ENCODE data around the gene OGFRL1.
A peak's percentile ranks its signal among the peaks of the same experiment; 100 is the strongest.

OGFRL1 gene

GRCh38 chr6:71287926-71288227 is 734 bp upstream of the OGFRL1 start:
- DNase-seq: no peak

DNA sequence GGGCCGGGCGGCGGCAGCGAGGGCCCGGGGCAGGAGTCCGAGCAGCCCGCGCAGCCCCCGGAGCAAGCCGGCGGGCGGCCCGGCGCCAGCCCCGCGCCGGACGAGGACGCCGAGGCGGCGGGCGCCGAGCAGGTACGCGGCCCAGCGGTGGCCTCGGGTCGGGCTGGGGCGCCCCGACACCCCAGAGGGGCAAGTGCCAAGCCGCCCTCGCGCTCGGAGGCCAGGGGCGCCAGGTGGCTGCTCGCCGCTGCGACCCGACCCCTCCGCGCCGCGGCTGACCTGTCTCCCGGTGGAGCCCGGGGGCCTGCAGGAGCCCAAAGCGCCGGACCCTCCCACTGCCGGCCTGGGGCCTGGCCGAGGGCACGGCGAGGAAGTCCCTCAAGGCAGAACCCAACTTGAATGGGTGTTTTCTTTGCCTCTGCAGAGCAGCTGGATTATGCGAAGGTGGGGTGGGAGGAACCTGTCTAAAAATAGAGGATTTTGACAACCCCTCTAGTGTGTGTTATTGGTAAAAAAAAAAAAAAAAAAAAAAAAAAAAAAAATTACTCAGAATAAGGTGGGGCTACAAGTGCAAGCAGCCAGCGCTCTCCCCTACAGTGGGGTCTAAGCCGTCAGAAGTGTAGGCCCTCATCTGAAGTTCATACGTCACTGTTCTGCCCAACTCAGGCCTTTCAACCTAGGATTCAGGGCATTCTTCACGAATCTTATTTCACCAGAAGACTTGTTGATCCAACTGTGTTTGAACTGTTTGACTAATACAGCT is 609 bp downstream of the OGFRL1 start:
- peak; percentile 81 for DNase-seq

GRCh38 chr6:71289802-71290175 is 1.2 kb downstream of the OGFRL1 start:
- no peak for DNase-seq

DNA sequence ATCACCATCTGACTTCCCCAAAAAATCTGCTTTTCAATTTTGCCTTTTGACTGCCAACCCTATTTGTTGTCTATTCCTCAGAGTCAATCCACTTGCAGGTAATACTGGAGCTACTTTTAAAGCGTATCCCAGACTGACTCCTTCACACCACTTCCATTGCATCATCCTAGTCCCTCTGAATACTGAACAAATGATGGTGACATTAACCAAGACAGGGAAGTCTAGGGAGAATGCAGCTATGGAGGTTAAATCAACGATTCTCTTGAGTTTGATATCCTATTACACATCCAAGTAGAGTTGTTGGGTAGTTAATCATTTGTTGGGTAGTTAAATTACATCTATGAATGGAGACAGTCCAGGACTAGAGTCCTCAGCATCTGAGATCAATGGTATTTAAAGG is 2.0 kb downstream of the OGFRL1 start:
- DNase-seq: no peak

- DNase-seq: no peak
Measured at GRCh38 chr6:71292001-71292400, 3.4 kb downstream of the OGFRL1 start.

GRCh38 chr6:71294121-71294523 is 5.5 kb downstream of the OGFRL1 start:
- DNase-seq: no peak

- no peak for DNase-seq
Measured at GRCh38 chr6:71298459-71298858, 9.8 kb downstream of the OGFRL1 start.

DNA sequence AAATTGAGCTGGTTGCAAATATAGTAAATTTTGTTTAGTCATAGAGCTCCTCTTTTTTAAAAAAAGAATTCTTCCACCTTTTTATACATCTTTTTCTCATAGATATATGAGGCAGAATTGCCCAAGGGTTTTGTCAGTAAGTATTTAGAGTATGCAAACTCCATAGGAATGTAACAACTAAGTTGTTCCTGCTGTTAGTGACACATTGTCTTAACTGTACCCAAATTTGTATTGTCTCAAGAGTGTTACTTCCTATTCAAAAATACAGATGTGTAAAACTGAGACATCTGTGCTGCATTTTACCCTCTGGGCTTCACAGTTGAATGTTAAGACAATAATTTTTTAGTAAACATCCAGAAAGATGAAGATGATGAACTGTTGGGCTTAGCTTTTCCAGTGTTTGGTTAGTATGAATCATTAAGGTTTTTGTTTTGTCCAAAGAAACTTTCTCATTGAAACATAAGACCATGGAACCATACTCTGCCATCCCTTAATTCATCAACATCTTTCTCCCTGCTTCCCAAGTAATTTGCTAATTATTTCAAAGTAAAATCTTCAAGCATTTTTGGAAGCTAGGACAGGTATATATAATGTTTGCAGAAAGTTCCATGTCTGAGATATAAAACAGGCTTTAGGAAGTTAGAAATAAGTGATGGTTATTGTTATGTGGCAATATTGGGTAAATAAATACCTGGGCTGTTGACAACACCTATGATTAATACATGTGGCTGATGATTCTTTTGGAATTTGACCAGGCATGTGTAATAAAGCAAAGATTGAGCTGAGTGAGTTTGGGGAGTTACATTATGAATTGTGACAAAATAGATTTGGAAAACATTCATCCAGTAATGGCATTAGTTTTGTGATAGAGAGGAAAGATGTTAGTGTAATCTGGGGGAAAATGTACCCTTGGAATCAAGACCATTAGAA is 11.2 kb downstream of the OGFRL1 start:
- DNase-seq: no peak

- no peak for DNase-seq
Measured at GRCh38 chr6:71300561-71301168, 12.1 kb downstream of the OGFRL1 start.

DNA sequence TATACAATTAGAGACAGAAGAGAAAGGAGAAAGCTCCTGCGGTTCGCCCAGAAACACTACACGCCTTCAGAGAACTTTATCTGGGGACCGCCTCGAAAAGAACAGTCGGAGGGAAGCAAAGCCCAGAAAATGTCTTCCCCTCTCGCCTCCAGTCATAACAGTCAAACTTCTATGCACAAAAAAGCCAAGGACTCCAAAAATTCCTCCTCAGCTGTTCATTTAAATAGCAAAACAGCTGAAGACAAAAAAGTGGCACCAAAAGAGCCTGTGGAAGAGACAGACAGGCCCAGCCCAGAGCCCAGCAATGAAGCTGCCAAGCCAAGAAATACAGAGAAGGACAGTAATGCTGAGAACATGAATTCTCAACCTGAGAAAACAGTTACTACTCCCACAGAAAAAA is 12.9 kb downstream of the OGFRL1 start:
- DNase-seq: no peak

GRCh38 chr6:71309656-71310055 is 21.0 kb downstream of the OGFRL1 start:
- DNase-seq: no peak

DNA sequence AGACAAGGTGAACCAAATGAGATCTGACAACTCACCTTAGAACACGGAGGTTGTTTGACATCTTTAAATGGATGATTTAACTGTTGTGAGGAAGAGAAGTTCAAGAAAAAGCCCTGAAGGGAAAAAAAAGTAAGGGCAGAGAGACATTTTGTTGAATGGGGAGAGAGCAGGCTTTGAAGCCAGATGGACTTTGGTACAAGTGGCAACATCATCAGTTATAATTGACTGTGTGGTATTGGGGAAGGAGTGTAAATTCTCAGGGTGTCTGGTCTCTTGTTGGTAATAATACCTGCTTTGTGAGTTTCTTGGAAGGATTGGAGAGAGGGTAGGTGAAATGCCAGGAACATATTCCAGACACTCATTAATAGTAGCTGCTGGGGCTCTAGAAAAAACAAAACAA is 21.6 kb downstream of the OGFRL1 start:
- DNase-seq: no peak

DNA sequence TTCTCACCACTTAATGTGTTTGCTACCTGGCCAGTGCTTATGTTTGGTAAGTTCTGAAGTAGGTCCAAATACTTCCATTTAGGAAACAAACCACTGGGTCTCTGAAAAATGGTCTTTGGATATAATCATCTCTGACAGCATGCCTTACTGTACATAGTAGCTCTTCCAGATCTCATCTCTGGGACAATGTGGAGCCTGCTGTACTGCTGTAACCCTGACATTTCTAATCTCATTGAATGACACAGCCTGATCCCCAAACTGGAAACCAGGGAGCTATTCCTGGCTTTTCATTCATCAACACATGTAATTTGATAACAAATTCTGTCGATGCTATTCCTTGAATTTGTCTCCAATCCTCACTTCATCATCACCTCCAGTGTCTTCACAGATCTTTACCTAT is 23.5 kb downstream of the OGFRL1 start:
- no peak for DNase-seq

DNA sequence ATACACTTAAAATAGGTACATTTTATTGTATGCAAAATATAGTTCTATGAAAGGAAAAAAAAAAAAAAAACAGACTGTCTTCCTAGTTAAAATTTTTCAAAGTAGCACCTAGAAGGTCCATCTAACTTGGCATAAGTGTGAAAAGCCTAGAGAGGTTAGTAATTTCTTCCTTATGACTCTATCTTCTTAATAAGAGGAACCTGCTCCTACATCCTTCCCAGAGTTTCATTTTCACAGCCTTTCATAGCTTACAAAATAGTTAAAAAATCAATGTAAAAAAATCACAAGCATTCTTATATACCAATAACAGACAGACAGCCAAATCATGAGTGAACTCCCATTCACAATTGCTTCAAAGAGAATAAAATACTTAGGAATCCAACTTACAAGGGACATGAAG is 28.8 kb downstream of the OGFRL1 start:
- DNase-seq: no peak

DNA sequence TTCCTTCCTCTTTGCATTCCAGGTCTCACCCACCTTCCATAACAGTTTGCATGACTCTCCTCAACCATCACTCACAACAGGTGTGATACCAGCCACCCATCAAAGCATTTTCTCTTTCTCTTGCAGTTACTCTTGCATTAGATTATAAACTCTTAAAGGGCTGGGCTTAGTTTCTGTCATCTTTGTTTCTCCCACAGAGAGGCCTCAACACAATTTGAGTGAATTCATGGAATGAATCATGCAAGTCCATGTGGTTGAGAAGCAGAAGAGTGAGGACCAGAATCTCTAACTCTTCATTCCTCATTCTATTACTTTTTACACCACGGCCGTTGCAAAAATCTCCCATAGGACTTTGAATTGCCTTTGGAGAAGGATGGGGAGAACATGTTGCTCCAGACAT is 31.4 kb downstream of the OGFRL1 start:
- DNase-seq: no peak

DNA sequence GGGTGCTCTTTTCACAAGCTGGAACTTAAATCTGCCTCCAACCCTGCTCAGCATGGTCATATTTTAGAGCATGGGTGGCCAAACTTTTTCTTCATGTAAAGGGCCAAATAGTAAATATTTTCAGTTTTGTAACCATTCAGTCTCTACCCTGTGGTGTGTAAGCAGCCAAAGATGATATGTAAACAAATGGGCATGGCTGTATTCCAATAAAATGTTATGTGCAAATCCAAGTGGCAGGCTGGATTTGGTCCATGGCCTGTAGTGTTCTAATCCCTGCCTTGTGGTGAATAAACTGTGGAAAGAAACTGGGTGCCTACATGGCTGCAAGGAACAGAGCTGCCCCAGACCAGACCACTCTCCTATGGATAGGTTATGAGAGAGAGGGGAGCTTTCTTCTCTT is 32.7 kb downstream of the OGFRL1 start:
- no peak for DNase-seq

DNA sequence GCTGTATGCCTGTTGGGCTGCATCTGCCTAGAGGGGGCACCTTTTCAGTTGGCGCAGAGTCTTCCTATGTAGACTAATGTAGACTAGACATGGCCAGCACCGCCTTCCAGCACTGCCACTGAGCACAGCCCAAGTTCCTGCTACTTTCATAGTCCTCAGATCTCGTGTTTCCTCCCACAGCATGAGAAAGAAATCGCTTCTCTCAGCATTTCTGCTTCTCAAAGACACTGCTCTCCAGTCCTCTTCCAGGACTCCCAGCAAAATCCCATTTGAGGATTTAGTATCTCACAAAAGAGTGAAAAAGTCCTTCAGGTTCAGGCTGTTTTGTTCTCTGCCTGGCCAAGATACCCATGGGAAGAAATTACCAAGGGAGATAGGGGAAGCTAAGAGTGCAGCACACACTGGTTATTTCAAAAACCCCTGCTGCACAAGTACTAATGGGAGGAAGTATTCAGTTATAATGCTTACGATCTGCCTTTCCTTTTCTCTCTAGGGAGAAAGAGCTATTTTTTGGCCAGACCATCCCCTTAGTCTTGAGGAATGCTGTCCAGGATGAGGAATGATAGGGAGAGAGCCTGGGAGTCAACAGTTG is 35.7 kb downstream of the OGFRL1 start:
- DNase-seq: no peak

DNA sequence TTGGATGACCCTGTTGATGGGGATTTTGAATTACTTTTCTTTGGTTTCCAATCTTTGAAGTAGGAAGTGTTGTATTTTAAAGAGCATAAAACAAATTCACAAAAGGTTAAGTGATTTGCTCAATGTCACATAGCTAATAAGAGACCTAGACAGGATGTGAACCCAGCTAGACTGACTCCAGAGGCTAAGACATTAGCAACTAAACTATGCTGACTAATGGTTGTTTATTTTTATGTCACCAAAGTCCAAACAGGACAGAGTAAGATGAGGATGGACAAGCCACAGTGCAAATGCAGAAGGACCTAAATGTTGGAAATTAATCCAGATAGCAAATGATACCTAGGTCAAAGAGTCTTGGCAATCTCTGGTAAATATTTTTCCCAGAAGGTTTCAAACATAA is 38.0 kb downstream of the OGFRL1 start:
- DNase-seq: no peak

DNA sequence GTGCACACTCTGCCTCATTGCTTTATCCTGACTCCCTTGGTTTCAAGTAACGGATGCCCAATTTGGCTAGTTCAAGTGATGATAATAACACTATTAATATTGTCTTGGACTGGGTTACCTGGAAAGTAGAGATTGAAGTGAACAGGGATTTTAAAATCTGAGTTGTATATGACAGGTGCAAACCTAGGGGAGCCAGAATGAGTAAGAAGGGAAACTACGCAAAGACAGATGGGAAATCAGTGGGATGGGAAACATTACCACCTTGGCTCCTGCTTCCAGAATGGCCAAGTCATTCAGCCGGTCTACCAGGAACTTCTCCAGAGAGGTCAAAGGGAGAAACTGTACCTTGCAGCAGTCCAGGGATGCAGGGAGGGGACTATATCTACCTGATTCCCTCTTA is 41.9 kb downstream of the OGFRL1 start:
- no peak for DNase-seq

- no peak for DNase-seq
Measured at GRCh38 chr6:71332012-71332411, 43.4 kb downstream of the OGFRL1 start.

GRCh38 chr6:71333050-71333449 is 44.4 kb downstream of the OGFRL1 start:
- no peak for DNase-seq

- no peak for DNase-seq
Measured at GRCh38 chr6:71333697-71334096, 45.1 kb downstream of the OGFRL1 start.

DNA sequence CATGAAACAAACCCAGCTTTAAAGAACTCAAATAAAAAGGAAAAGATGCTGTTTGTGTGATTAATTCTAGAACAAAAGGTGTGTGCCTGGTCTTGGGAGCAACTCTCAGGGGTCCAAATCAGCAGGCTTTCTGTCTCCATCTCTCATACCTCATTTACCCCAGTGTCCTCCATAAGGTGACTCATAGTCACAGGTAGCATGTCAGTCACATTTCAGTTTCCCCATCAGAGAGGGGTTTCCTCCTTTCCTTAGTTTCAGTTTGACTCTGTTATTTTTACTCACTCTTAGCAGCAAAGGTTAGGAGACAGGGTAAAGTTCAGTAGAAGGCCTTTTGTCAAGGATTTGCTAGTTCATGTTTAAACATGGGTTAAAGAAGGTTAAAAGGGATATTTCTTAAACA is 46.2 kb downstream of the OGFRL1 start:
- DNase-seq: no peak

- no peak for DNase-seq
Measured at GRCh38 chr6:71335544-71335943, 46.9 kb downstream of the OGFRL1 start.
